GM12892 (cell line): ENCODE data around the gene SIPA1L3.

Experiments
- DNase-seq: peaks from one replicate; pipeline ENCODE4 v3.0.0; 2011; ENCODE audit not compliant: insufficient read length
- FAIRE-seq: peaks from 2 replicates; lab custom pipeline; 2011; peaks lifted over from hg19 to GRCh38; lab: Jason Lieb, UNC
- POLR2A ChIP-seq: IDR thresholded peaks from 2 replicates; pipeline ENCODE4 v1.6.1; 2011; ENCODE audit warnings: low read depth, low read length, control low read depth
- POLR2AphosphoS5 ChIP-seq: IDR thresholded peaks from 2 replicates; pipeline ENCODE4 v1.6.1; 2011; ENCODE audit warnings: low read depth, low read length, control low read depth
- TAF1 ChIP-seq: IDR thresholded peaks from 2 replicates; pipeline ENCODE4 v1.6.1; 2011; ENCODE audit warnings: low read depth, mild to moderate bottlenecking, control low read depth, low read length, borderline replicate concordance

SIPA1L3 gene

GRCh38 chr19:38194061-38194701 is 287.2 kb downstream of the SIPA1L3 start:
- no peak for FAIRE-seq
- no peak for TF ChIP-seq TAF1
- no peak for TF ChIP-seq POLR2A
- no peak for TF ChIP-seq POLR2AphosphoS5

GRCh38 chr19:38195237-38195636 is 288.2 kb downstream of the SIPA1L3 start:
- TF ChIP-seq TAF1 (no peak), POLR2AphosphoS5 (no peak)
- FAIRE-seq (no peak), DNase-seq (no peak)

More at GRCh38 chr19:38194061-38194701, 287.2 kb downstream of the SIPA1L3 start:
- no peak for DNase-seq

GRCh38 chr19:38196245-38196837 is 289.3 kb downstream of the SIPA1L3 start:
- FAIRE-seq (no peak), DNase-seq (no peak)
- TF ChIP-seq POLR2A = no peak
- TF ChIP-seq TAF1 = no peak
- no peak for TF ChIP-seq POLR2AphosphoS5

- TF ChIP-seq POLR2A (no peak), POLR2AphosphoS5 (no peak), TAF1 (no peak)
- DNase-seq (no peak), FAIRE-seq (no peak)
These were observed 290.1 kb downstream of the SIPA1L3 start for GRCh38 chr19:38196948-38197656.

- no peak for FAIRE-seq
- no peak for TF ChIP-seq TAF1
- TF ChIP-seq POLR2A = no peak
- no peak for TF ChIP-seq POLR2AphosphoS5
These were observed 291.1 kb downstream of the SIPA1L3 start for GRCh38 chr19:38197937-38198704.

GRCh38 chr19:38199340-38199739 is 292.3 kb downstream of the SIPA1L3 start:
- no peak for FAIRE-seq
- DNase-seq = no peak
- no peak for TF ChIP-seq POLR2A
- TF ChIP-seq TAF1 = no peak
- no peak for TF ChIP-seq POLR2AphosphoS5

More at GRCh38 chr19:38197937-38198704, 291.1 kb downstream of the SIPA1L3 start:
- DNase-seq = no peak

GRCh38 chr19:38201731-38202130 is 294.7 kb downstream of the SIPA1L3 start:
- no peak for DNase-seq
- TF ChIP-seq POLR2AphosphoS5 (no peak), TAF1 (no peak), POLR2A (no peak)
- no peak for FAIRE-seq

GRCh38 chr19:38202504-38202903 is 295.5 kb downstream of the SIPA1L3 start:
- TF ChIP-seq POLR2A = no peak
- no peak for TF ChIP-seq TAF1
- TF ChIP-seq POLR2AphosphoS5 = no peak
- FAIRE-seq = no peak
- DNase-seq = no peak

- no peak for FAIRE-seq
- no peak for TF ChIP-seq POLR2AphosphoS5
- no peak for TF ChIP-seq TAF1
- no peak for TF ChIP-seq POLR2A
These were observed 296.2 kb downstream of the SIPA1L3 start for GRCh38 chr19:38203197-38203596.

GRCh38 chr19:38204096-38204495 is 297.1 kb downstream of the SIPA1L3 start:
- no peak for FAIRE-seq
- no peak for DNase-seq
- TF ChIP-seq POLR2A (no peak), TAF1 (no peak), POLR2AphosphoS5 (no peak)

More at GRCh38 chr19:38203197-38203596, 296.2 kb downstream of the SIPA1L3 start:
- DNase-seq = no peak

- FAIRE-seq (no peak), DNase-seq (no peak)
- no peak for TF ChIP-seq TAF1
- no peak for TF ChIP-seq POLR2AphosphoS5
- no peak for TF ChIP-seq POLR2A
These were observed 297.7 kb downstream of the SIPA1L3 start for GRCh38 chr19:38204728-38205127.
